WTC11 (cell line): Measurements from ENCODE around the gene SLC38A1. TPM values are rescaled to one million over a fixed set of nuclear protein-coding genes. Genes with fewer than 3 reads are reported as not detected.

Experiments used
- ATAC-seq: fragments of 200-7000 bp; cut with Tn5 transposase; 2 replicates; pipeline ENCODE4 v1.10.0; 2021; ENCODE audit warnings: mild to moderate bottlenecking, moderate library complexity
- CTCF ChIA-PET: fragments of 300-600 bp; sonication (Branson Sonifier 250); formaldehyde crosslinking; loops from one replicate; lab custom pipeline; 2021; ENCODE audit warnings: antibody characterized with exemption; lab: Charles Lee
- POLR2A ChIA-PET: fragments of 350-600 bp; sonication (Branson Sonifier 250); formaldehyde crosslinking; loops from one replicate; lab custom pipeline; 2021; ENCODE audit warnings: antibody characterized with exemption; lab: Charles Lee
- DNase-seq: peaks from one replicate; pipeline ENCODE4 v3.0.0; 2021; ENCODE audit warnings: low spot score
- H3K27ac Mint-ChIP-seq: 2 replicates; pipeline ENCODE4 v1.8.0; 2021; ENCODE audit warnings: mixed read lengths
- H3K27me3 Mint-ChIP-seq: 2 replicates; pipeline ENCODE4 v1.8.0; 2021; ENCODE audit warnings: low read depth, mild to moderate bottlenecking, moderate library complexity, mixed read lengths
- H3K36me3 Mint-ChIP-seq: 2 replicates; pipeline ENCODE4 v1.8.0; 2021; ENCODE audit warnings: mixed read lengths
- H3K4me1 Mint-ChIP-seq: 2 replicates; pipeline ENCODE4 v1.8.0; 2022; ENCODE audit warnings: mixed read lengths
- H3K4me3 Mint-ChIP-seq: 2 replicates; pipeline ENCODE4 v1.8.0; 2021; ENCODE audit warnings: mild to moderate bottlenecking, moderate library complexity, mixed read lengths
- H3K9me3 Mint-ChIP-seq: 2 replicates; pipeline ENCODE4 v1.8.0; 2021; ENCODE audit warnings: mixed read lengths
- CBFB ChIP-seq: sonication (generic); formaldehyde crosslinking; IDR thresholded peaks from 2 replicates; pipeline ENCODE4 v1.8.1; 2022; ENCODE audit warnings: mild to moderate bottlenecking, low read depth, missing genetic modification reagents
- CREB1 ChIP-seq: sonication (generic); formaldehyde crosslinking; IDR thresholded peaks from 2 replicates; pipeline ENCODE4 v1.8.0; 2023; ENCODE audit warnings: mild to moderate bottlenecking, missing genetic modification reagents
- ELF4 ChIP-seq: sonication (generic); formaldehyde crosslinking; IDR thresholded peaks from 2 replicates; pipeline ENCODE4 v1.8.1; 2022; ENCODE audit warnings: low read depth, mild to moderate bottlenecking, moderate library complexity, missing genetic modification reagents
- FOXK1 ChIP-seq: sonication (generic); formaldehyde crosslinking; IDR thresholded peaks from 2 replicates; pipeline ENCODE4 v1.8.0; 2022; ENCODE audit warnings: mild to moderate bottlenecking, moderate library complexity, missing genetic modification reagents
- FOXP1 ChIP-seq: sonication (generic); formaldehyde crosslinking; IDR thresholded peaks from 2 replicates; pipeline ENCODE4 v1.8.0; 2022; ENCODE audit warnings: missing genetic modification reagents, mild to moderate bottlenecking, moderate library complexity, borderline replicate concordance
- IRF2 ChIP-seq: sonication (generic); formaldehyde crosslinking; IDR thresholded peaks from 2 replicates; pipeline ENCODE4 v1.8.0; 2022; ENCODE audit warnings: low read depth, missing genetic modification reagents, borderline replicate concordance
- NFATC4 ChIP-seq: fragments of 250-450 bp; sonication (Bioruptor Pico); IDR thresholded peaks from 2 replicates; pipeline ENCODE4 v1.9.0; 2021; ENCODE audit warnings: mild to moderate bottlenecking
- NR1H2 ChIP-seq: sonication (generic); formaldehyde crosslinking; IDR thresholded peaks from 2 replicates; pipeline ENCODE4 v1.9.0; 2021; ENCODE audit warnings: mild to moderate bottlenecking, moderate library complexity, missing genetic modification reagents
- NR2C2 ChIP-seq: sonication (generic); formaldehyde crosslinking; IDR thresholded peaks from 2 replicates; pipeline ENCODE4 v1.8.0; 2022; ENCODE audit warnings: mild to moderate bottlenecking, missing genetic modification reagents
- OVOL2 ChIP-seq: fragments of 250-450 bp; sonication (Bioruptor Pico); IDR thresholded peaks from 2 replicates; pipeline ENCODE4 v1.9.0; 2021; ENCODE audit warnings: mild to moderate bottlenecking, borderline replicate concordance
- PRRX2 ChIP-seq: fragments of 250-450 bp; sonication (Bioruptor Pico); IDR thresholded peaks from 2 replicates; pipeline ENCODE4 v1.8.0; 2021; ENCODE audit warnings: mild to moderate bottlenecking
- SMAD3 ChIP-seq: sonication (generic); formaldehyde crosslinking; IDR thresholded peaks from 2 replicates; pipeline ENCODE4 v1.8.0; 2022; ENCODE audit warnings: missing genetic modification reagents, mild to moderate bottlenecking, borderline replicate concordance
- SOX15 ChIP-seq: fragments of 250-450 bp; sonication (Bioruptor Pico); IDR thresholded peaks from 2 replicates; pipeline ENCODE4 v1.9.0; 2021; ENCODE audit warnings: mild to moderate bottlenecking
- TEAD1 ChIP-seq: sonication (generic); formaldehyde crosslinking; IDR thresholded peaks from 2 replicates; pipeline ENCODE4 v1.8.0; 2022; ENCODE audit warnings: mild to moderate bottlenecking, missing genetic modification reagents
- ZBTB21 ChIP-seq: sonication (generic); formaldehyde crosslinking; IDR thresholded peaks from 2 replicates; pipeline ENCODE4 v1.8.1; 2023; ENCODE audit warnings: mild to moderate bottlenecking, missing genetic modification reagents, borderline replicate concordance
- total RNA-seq: library from RNA; stranded (reverse); gene quantifications from 3 replicates; pipeline ENCODE4 v1.2.3, GENCODE V29; 2021
- TF ChIP-seq, protein P1 (sequence below): sonication (generic); formaldehyde crosslinking; IDR thresholded peaks from 2 replicates; pipeline ENCODE4 v1.8.1; 2023; ENCODE audit warnings: mild to moderate bottlenecking, missing genetic modification reagents
- TF ChIP-seq, protein P2 (sequence below): sonication (generic); formaldehyde crosslinking; IDR thresholded peaks from 2 replicates; pipeline ENCODE4 v1.8.0; 2022; ENCODE audit warnings: mild to moderate bottlenecking, missing genetic modification reagents
- TF ChIP-seq, protein P3 (sequence below): fragments of 250-450 bp; sonication (Bioruptor Pico); IDR thresholded peaks from 2 replicates; pipeline ENCODE4 v1.9.0; 2021; ENCODE audit warnings: moderate library complexity, mild to moderate bottlenecking, inconsistent platforms, borderline replicate concordance
- TF ChIP-seq, protein P4 (sequence below): fragments of 250-450 bp; sonication (Bioruptor Pico); IDR thresholded peaks from 2 replicates; pipeline ENCODE4 v1.9.0; 2021; ENCODE audit warnings: mild to moderate bottlenecking
- TF ChIP-seq, protein P5 (sequence below): sonication (generic); formaldehyde crosslinking; IDR thresholded peaks from 2 replicates; pipeline ENCODE4 v1.8.1; 2023; ENCODE audit warnings: mild to moderate bottlenecking, missing genetic modification reagents, moderate library complexity

SLC38A1 gene
- total RNA-seq, 1 experiment from 2014 or later: 179 TPM

DNA sequence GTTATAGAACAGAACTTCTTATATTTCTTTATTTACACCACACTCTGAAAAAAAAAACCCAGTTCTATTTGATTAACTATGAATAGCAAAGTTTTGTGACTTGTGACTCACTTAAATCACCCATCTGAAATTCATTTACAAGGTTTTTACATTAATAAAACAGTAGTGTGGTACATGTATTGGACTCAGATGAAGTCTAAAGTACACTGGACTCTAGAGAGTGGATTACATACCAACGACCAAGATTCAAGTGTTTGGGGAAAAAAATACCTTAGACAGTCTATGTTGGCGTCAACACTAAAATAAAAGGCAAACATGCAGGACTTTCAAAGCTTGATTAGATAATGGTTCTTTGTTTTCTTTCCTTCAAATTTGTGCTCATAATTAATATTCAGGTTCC, 85.7 kb downstream of the SLC38A1 start (continued):
- TF ChIP-seq, protein P1, sequence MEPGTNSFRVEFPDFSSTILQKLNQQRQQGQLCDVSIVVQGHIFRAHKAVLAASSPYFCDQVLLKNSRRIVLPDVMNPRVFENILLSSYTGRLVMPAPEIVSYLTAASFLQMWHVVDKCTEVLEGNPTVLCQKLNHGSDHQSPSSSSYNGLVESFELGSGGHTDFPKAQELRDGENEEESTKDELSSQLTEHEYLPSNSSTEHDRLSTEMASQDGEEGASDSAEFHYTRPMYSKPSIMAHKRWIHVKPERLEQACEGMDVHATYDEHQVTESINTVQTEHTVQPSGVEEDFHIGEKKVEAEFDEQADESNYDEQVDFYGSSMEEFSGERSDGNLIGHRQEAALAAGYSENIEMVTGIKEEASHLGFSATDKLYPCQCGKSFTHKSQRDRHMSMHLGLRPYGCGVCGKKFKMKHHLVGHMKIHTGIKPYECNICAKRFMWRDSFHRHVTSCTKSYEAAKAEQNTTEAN: no peak

DNA sequence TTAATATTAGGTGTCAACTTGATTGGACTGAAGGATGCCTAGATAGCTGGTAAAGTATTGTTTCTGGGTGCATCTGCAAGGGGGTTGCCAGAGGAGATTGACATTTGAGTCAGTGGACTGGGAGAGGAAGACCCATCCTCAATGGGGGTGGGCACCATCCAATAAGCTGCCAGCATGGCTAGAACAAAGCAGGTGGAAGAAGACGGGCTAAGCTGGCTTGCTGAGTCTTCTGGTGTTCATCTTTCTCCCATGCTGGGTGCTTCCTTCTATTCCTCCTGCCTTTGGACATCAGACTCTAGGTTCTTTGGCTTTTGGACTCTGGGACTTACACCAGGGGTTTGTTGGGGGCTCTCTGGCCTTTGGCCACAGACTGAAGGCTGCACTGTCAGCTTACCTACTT, 87.4 kb downstream of the SLC38A1 start:
- H3K27ac Mint-ChIP-seq: no peak overlapping the region
- DNase-seq (no peak), ATAC-seq (no peak)
- no peaks in the 10 kb centered on the region for H3K9me3 Mint-ChIP-seq
- peaks cover 21% of the 10 kb centered on the region for H3K4me1 Mint-ChIP-seq
- no peaks in the 10 kb centered on the region for H3K27me3 Mint-ChIP-seq
- ChIA-PET CTCF (no interaction called here), POLR2A (no interaction called here)
- H3K4me3 Mint-ChIP-seq: no peak overlapping the region
- no peak for TF ChIP-seq ZBTB21 (CRISPR knock-in tag)
- 0 out of 2 replicates have a peak, but pooled peaks have one; percentile 54 for TF ChIP-seq PRRX2 (CRISPR knock-in tag)
- TF ChIP-seq SOX15 (CRISPR knock-in tag): no peak
- no peak for TF ChIP-seq SMAD3 (CRISPR knock-in tag)
- no peak for TF ChIP-seq TEAD1 (CRISPR knock-in tag)
- peaks cover 10% of the 10 kb centered on the region for H3K36me3 Mint-ChIP-seq

DNA sequence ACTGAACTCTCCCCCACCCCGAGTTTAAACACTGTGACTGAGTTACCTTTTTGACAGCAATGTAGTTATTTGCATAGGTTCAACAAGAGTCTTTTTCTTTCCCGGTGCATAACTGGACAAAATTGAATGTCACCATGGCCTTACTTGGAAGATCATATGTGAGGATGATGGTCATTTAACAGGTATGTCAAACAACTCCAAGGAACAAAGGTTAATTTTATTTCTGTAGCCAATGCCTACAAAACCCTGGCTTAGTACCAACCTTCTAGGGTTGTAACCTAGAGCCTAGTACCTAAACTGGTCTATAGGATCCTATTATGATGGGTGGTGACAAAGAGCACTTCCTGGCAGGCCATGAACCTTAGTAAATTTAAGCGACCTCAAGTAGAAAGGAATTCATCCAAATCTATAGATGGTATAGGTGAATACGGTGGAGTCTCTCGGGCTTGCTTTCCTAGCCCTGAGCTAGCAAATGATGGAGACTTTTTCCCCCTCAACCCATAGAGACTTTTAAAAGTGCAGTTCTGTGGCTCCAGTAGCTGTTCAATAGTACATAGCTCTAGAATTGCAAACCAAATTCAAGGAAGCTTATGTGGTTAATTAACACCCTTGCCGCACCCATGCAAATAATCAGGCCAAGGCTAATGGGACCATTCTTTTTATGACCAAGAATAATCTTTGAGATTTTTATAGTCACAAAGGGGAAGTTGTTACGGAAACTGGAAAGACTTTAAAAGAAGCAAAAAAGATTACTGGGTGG, 89.0 kb downstream of the SLC38A1 start:
- ChIA-PET POLR2A (no interaction called here), CTCF (interaction anchor here (0.6 to 1.2 kb wide), 2 partner anchors 55 to 189 kb away, joined by 3 read pairs; no protein-coding TSS in a partner anchor)
- ATAC-seq (no peak; the same call in 1 of the 2 replicates), DNase-seq (no peak)
- H3K27me3 Mint-ChIP-seq: no peaks in the 10 kb centered on the region
- H3K36me3 Mint-ChIP-seq: peaks cover 3% of the 10 kb centered on the region; the same call in 1 of the 2 replicates
- TF ChIP-seq FOXK1 (CRISPR knock-in tag): no peak
- TF ChIP-seq OVOL2: no peak
- TF ChIP-seq PRRX2 (CRISPR knock-in tag): no peak
- TF ChIP-seq, protein P2, sequence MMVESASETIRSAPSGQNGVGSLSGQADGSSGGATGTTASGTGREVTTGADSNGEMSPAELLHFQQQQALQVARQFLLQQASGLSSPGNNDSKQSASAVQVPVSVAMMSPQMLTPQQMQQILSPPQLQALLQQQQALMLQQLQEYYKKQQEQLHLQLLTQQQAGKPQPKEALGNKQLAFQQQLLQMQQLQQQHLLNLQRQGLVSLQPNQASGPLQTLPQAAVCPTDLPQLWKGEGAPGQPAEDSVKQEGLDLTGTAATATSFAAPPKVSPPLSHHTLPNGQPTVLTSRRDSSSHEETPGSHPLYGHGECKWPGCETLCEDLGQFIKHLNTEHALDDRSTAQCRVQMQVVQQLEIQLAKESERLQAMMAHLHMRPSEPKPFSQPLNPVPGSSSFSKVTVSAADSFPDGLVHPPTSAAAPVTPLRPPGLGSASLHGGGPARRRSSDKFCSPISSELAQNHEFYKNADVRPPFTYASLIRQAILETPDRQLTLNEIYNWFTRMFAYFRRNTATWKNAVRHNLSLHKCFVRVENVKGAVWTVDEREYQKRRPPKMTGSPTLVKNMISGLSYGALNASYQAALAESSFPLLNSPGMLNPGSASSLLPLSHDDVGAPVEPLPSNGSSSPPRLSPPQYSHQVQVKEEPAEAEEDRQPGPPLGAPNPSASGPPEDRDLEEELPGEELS (CRISPR knock-in tag): no peak
- TF ChIP-seq FOXP1: no peak
- TF ChIP-seq NFATC4: no peak
- TF ChIP-seq NR2C2 (CRISPR knock-in tag): no peak
- no peak for TF ChIP-seq CREB1 (CRISPR knock-in tag)
- TF ChIP-seq NR1H2: no peak
- no peak for TF ChIP-seq ELF4
- no peak for TF ChIP-seq IRF2
- TF ChIP-seq CBFB: no peak
- TF ChIP-seq, protein P3, sequence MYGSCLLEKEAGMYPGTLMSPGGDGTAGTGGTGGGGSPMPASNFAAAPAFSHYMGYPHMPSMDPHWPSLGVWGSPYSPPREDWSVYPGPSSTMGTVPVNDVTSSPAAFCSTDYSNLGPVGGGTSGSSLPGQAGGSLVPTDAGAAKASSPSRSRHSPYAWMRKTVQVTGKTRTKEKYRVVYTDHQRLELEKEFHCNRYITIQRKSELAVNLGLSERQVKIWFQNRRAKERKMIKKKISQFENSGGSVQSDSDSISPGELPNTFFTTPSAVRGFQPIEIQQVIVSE: no peak
- TF ChIP-seq, protein P4, sequence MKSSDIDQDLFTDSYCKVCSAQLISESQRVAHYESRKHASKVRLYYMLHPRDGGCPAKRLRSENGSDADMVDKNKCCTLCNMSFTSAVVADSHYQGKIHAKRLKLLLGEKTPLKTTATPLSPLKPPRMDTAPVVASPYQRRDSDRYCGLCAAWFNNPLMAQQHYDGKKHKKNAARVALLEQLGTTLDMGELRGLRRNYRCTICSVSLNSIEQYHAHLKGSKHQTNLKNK (CRISPR knock-in tag): no peak
- TF ChIP-seq, protein P5, sequence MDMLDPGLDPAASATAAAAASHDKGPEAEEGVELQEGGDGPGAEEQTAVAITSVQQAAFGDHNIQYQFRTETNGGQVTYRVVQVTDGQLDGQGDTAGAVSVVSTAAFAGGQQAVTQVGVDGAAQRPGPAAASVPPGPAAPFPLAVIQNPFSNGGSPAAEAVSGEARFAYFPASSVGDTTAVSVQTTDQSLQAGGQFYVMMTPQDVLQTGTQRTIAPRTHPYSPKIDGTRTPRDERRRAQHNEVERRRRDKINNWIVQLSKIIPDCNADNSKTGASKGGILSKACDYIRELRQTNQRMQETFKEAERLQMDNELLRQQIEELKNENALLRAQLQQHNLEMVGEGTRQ: no peak
- H3K4me1 Mint-ChIP-seq: peaks cover 16% of the 10 kb centered on the region
- no peaks in the 10 kb centered on the region for H3K9me3 Mint-ChIP-seq
- H3K4me3 Mint-ChIP-seq: no peak overlapping the region
- H3K27ac Mint-ChIP-seq: no peak overlapping the region
